Omental fat pad (tissue), 4 donors: ENCODE data around the gene ADRA2B. TPM values are rescaled to one million over a fixed set of nuclear protein-coding genes. Genes with fewer than 3 reads are reported as not detected.

Experiments
- ATAC-seq: fragments of 150-250 bp; one replicate; pipeline ENCODE4 v1.9.1; 2016; ENCODE audit warnings: mild to moderate bottlenecking, moderate library complexity; ENCODE audit not compliant: low FRiP score
- DNase-seq: peaks from one replicate; pipeline ENCODE4 v3.0.0-alpha.2; 2019; ENCODE audit warnings: low spot score
- CTCF ChIP-seq, 3 donors: fragments of 450-650 bp; IDR thresholded peaks; one replicate each; pipeline ENCODE4 v1.5.1; 2016 to 2017; ENCODE audit warnings: antibody characterized with exemption in 3 of 3, mild to moderate bottlenecking in 3 of 3, moderate library complexity in 2 of 3
- total RNA-seq, 4 donors: library from RNA; depleted of rRNA; stranded (reverse); fragments of >200 nt; gene quantifications; one replicate each; pipeline ENCODE4 v1.1.0, GENCODE V29; 2016

ADRA2B gene
- total RNA-seq, 4 donors from 2014 or later: 0.63 to 9.8 (median 2.6) TPM

GRCh38 chr2:96120091-96120720 lies 3.8 kb upstream of the ADRA2B start:
- ATAC-seq (no peak), DNase-seq (no peak)
- TF ChIP-seq CTCF (IDR thresholded peaks at IDR 0.05): no peak

DNA sequence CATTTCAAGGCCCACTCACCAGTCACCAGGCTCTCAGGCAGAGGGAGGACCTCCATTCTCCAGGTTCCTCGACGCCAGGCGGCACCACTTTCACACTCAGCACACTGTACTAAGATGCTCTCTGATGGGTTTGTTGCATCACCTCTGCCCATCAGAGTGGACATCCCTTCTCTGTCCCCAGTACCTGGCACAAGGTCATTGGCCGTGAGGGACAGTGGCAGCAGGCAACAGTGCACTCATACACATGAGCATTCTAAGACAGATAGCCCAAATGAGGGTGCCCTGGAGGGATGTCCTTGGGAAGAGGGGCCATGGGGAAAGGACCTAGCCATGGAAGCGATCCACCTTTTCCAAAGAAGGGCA lies 3.0 kb upstream of the ADRA2B start:
- ATAC-seq (no peak), DNase-seq (no peak)
- no peak for TF ChIP-seq CTCF (IDR thresholded peaks at IDR 0.05)

GRCh38 chr2:96118698-96119388 lies 2.5 kb upstream of the ADRA2B start:
- ATAC-seq (no peak), DNase-seq (no peak)
- TF ChIP-seq CTCF (IDR thresholded peaks at IDR 0.05): no peak

DNA sequence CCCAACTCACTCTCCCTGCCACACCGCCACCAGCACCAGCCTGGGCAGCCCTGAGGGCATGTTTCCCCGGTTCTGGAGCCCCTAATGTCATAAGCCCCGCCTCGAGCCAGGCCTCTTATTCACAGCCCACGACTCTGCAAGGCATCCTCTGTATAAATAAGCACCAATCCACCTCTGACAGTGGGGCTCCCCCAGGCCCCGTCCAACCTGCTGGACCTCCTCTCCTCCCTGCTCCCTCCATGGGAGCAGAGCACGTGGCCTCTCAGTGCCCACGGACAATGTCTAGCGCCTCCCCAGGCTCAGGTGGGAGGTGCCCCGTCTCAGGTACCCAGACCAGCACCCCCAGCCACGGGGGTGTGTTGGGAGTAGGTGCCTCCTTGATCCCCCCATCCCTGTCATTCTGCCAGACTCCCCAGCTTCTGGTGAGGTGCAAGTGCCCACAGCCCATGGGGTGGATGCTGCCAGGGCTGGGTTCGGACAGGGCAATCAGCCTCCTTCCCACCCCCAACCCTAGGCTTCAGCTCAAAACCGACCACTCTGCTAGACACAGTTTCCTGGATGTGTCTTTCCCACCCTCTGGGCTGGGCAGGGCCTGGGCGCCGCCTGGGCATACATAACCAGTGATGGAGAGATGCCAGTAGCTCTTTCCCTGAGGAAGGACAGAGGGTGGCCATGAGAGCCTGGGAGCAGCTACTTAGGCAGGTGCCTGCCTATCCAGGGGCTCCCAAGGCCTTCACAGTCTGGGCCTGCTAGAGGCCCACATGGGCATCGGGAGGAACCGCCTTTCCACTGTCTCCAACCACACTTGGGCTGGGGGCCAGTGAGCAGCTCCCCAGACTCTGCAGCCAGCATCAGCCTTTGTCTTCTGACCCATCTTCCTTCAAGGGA lies 1.6 kb upstream of the ADRA2B start:
- DNase-seq (no peak), ATAC-seq (no peak)
- TF ChIP-seq CTCF (IDR thresholded peaks at IDR 0.05): no peak

DNA sequence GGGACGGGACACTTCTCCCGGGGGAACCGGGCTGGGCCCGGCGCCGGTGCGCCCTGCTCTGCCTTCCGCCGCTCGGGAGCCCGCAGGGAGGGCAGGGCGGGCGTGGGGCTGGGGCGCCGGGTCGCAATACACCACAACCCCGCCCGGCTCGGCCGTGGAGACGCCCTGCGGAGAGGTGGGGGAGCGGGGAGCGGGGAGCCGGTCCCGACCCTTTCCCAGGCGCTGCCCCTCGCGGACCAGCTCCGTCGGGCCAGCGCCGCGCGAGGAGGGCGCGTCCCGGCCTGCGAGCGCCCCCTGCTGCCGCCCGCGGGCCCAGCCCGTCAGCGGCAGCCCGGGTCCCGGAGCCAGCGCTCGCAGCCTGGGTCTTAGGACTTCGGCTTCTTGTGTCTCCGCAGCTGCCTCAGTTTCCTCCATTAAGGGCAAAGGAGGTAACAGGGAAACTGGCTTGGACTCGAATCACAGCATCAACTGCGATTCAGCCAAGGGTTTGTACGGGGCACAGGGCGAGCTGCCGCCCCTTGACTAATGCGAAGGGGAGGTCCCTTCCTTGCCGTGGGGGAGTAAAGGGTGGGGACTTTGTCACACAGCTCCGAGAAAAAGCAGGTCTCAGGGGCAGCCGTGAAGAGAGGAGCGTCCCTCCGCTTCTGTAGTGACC lies 635 bp upstream of the ADRA2B start:
- ATAC-seq: peak; percentile 67
- peak in 2 of 3 donors; percentile 76 to 77 for TF ChIP-seq CTCF (IDR thresholded peaks at IDR 0.05)
- no peak for DNase-seq

GRCh38 chr2:96115631-96116423 lies 544 bp downstream of the ADRA2B start:
- TF ChIP-seq CTCF (IDR thresholded peaks at IDR 0.05): no peak
- DNase-seq: no peak
- no peak for ATAC-seq
